GM12878 (cell line): ENCODE measurements around the gene AP1G2. TPM values are rescaled to one million over a fixed set of nuclear protein-coding genes. Genes with fewer than 3 reads are reported as not detected.

Experiments used
- ATAC-seq: fragments of 200-7000 bp; cut with Tn5 transposase; 3 replicates; pipeline ENCODE4 v1.9.1; 2020; ENCODE audit warnings: mild to moderate bottlenecking, moderate library complexity
- BruUV-seq: library from RNA; stranded (reverse); fragments of 400-500 nt; replicated peaks from 2 replicates; lab custom pipeline; 2021; lab: Mats Ljungman, UMichigan
- CTCF ChIA-PET: fragments of 300-600 bp; sonication (Branson Sonifier 250); formaldehyde crosslinking; extraction: SDS; loops from one replicate; lab custom pipeline; 2021; ENCODE audit warnings: inconsistent platforms; lab: Yijun Ruan, JAX
- POLR2A ChIA-PET: fragments of 350-600 bp; formaldehyde crosslinking; extraction: SDS; loops from one replicate; lab custom pipeline; 2021; ENCODE audit warnings: inconsistent platforms; lab: Charles Lee
- RAD21 ChIA-PET: fragments of 300-600 bp; sonication (Branson Sonifier 250); formaldehyde crosslinking; loops from one replicate; lab custom pipeline; 2023; ENCODE audit warnings: antibody characterized with exemption; ENCODE audit not compliant: unreplicated experiment; lab: Charles Lee
- SMC1A ChIA-PET: fragments of 300-600 bp; sonication (Branson Sonifier 250); formaldehyde crosslinking; loops from one replicate; lab custom pipeline; 2023; ENCODE audit not compliant: unreplicated experiment, uncharacterized antibody; lab: Charles Lee
- DNase-seq: peaks from one replicate; pipeline ENCODE4 v3.0.0-alpha.2; 2011; ENCODE audit warnings: low read depth, low spot score
- FAIRE-seq: peaks from 3 replicates; lab custom pipeline; 2011; peaks lifted over from hg19 to GRCh38; lab: Jason Lieb, UNC
- H2AFZ ChIP-seq: 2 replicates; pipeline ENCODE4 v1.6.0; 2011; ENCODE audit warnings: low read depth, low read length, control low read depth; ENCODE audit not compliant: control insufficient read depth
- H3K27ac ChIP-seq: 2 replicates; pipeline ENCODE4 v1.5.1; 2011; ENCODE audit warnings: control low read depth; ENCODE audit not compliant: control insufficient read depth, insufficient read depth
- H3K27me3 ChIP-seq, 2 experiments: replicated peaks in 1 of 2; 2 replicates each; pipeline versions ENCODE4 v1.6.0 to v1.6.1; 2011; ENCODE audit warnings: low read length in 1 of 2; ENCODE audit not compliant: control insufficient read depth in 2 of 2, insufficient read depth in 2 of 2
- H3K36me3 ChIP-seq, 2 experiments: 2 replicates each; pipeline ENCODE4 v1.5.1; 2011; ENCODE audit warnings: low read length in 1 of 2; ENCODE audit not compliant: control insufficient read depth in 2 of 2, insufficient read depth in 2 of 2
- H3K4me1 ChIP-seq: 2 replicates; pipeline ENCODE4 v1.6.1; 2011; ENCODE audit warnings: mild to moderate bottlenecking, low read length, moderate library complexity, mixed read lengths; ENCODE audit not compliant: control insufficient read depth, insufficient read depth
- H3K4me2 ChIP-seq: 2 replicates; pipeline ENCODE4 v1.6.0; 2011; ENCODE audit warnings: control low read depth; ENCODE audit not compliant: control insufficient read depth, insufficient read depth
- H3K4me3 ChIP-seq: fragments of 200-600 bp; sonication (generic); 2 replicates; pipeline ENCODE4 v1.5.1; 2016
- H3K79me2 ChIP-seq: 2 replicates; pipeline ENCODE4 v1.6.0; 2011; ENCODE audit warnings: low read length; ENCODE audit not compliant: control insufficient read depth, insufficient read depth
- H3K9ac ChIP-seq: 2 replicates; pipeline ENCODE4 v1.8.0; 2011; ENCODE audit warnings: low read length, control low read depth, mixed read lengths; ENCODE audit not compliant: control insufficient read depth, insufficient read depth
- H3K9me3 ChIP-seq: replicated peaks from 3 replicates; pipeline ENCODE4 v1.5.1; 2011; ENCODE audit warnings: mild to moderate bottlenecking, low read length; ENCODE audit not compliant: control insufficient read depth, insufficient read depth
- H4K20me1 ChIP-seq: 2 replicates; pipeline ENCODE4 v1.6.0; 2011; ENCODE audit not compliant: control insufficient read depth, insufficient read depth
- CBFB ChIP-seq: IDR thresholded peaks from 2 replicates; pipeline ENCODE4 v1.6.1; 2016; ENCODE audit warnings: antibody characterized with exemption, low read depth
- HDAC2 ChIP-seq: fragments of 200-600 bp; sonication (generic); IDR thresholded peaks from 2 replicates; pipeline ENCODE4 v1.6.1; 2017
- NFIC ChIP-seq: IDR thresholded peaks from 2 replicates; pipeline ENCODE4 v1.6.1; 2012; ENCODE audit warnings: low read depth, mild to moderate bottlenecking, inconsistent platforms, low read length, moderate library complexity
- NFYB ChIP-seq: IDR thresholded peaks from 2 replicates; pipeline ENCODE4 v1.6.1; 2011; ENCODE audit warnings: low read depth, mild to moderate bottlenecking, low read length, improper control_type of control experiment, moderate library complexity; ENCODE audit not compliant: insufficient read depth
- POLR2AphosphoS5 ChIP-seq: IDR thresholded peaks from 2 replicates; pipeline ENCODE4 v1.6.1; 2011; ENCODE audit warnings: mild to moderate bottlenecking, low read length, inconsistent platforms
- RELA ChIP-seq: fragments of 450-650 bp; IDR thresholded peaks from 2 replicates; pipeline ENCODE4 v1.8.0; 2014; ENCODE audit warnings: borderline replicate concordance; ENCODE audit not compliant: partially characterized antibody
- TARDBP ChIP-seq: IDR thresholded peaks from 2 replicates; pipeline ENCODE4 v1.6.1; 2016; ENCODE audit warnings: borderline replicate concordance
- ZNF622 ChIP-seq: fragments of 450-650 bp; IDR thresholded peaks from 2 replicates; pipeline ENCODE4 v1.6.1; 2017; ENCODE audit warnings: mild to moderate bottlenecking, inconsistent platforms
- ZSCAN29 ChIP-seq: fragments of 450-650 bp; IDR thresholded peaks from 2 replicates; pipeline ENCODE4 v1.6.1; 2017; ENCODE audit warnings: mild to moderate bottlenecking, moderate library complexity
- ZZZ3 ChIP-seq: IDR thresholded peaks from 2 replicates; pipeline ENCODE4 v1.6.1; 2011; ENCODE audit warnings: low read depth; ENCODE audit not compliant: control insufficient read depth, insufficient read length
- WGBS: methylation state at CpG from one replicate; pipeline ENCODE4 v1.1.6; 2016; ENCODE audit warnings: low lambda C conversion rate; ENCODE audit not compliant: insufficient replicate concordance, insufficient coverage; ENCODE audit errors: missing lambda C conversion rate; 5-methylcytosine and 5-hydroxymethylcytosine counted together
- in situ Hi-C: fragments of 300-500 bp; cut with MboI; formaldehyde crosslinking; loops from 9 replicates; pipeline ENCODE4 v1.14.3; 2018; ENCODE audit warnings: mixed read lengths
- intact Hi-C: fragments of 100-400 bp; cut with micrococcal nuclease; formaldehyde crosslinking; loops from one replicate; pipeline ENCODE4 v1.14.2; 2022; ENCODE audit not compliant: unreplicated experiment
- polyA plus RNA-seq, 11 experiments: library from polyadenylated mRNA; depleted of rRNA in 4 of 11; unstranded in 6 of 11; stranded (reverse) in 5 of 11; fragments of >200 nt; fragmentation: Nextera tagmentation in 4 of 11; fragmentation: Illumina TruSeq in 1 of 11; extraction: Ambion mirVana in 4 of 11; extraction: Trizol in 1 of 11; gene quantifications; 1 replicate in 1 of 11; 2 replicates in 10 of 11; pipeline versions ENCODE4 v1.2.1 to v1.2.3, GENCODE V29; 2011 to 2016; ENCODE audit warnings: inconsistent platforms in 2 of 11, missing spikeins in 2 of 11, low read depth in 1 of 11
- total RNA-seq, 4 experiments: library from RNA; depleted of rRNA in 3 of 4; stranded (reverse); fragments of >200 nt in 3 of 4; fragmentation: Illumina TruSeq in 1 of 4; extraction: Trizol in 1 of 4; gene quantifications; 2 replicates each; pipeline versions ENCODE4 v1.2.1 to v1.2.3, GENCODE V29; 2013 to 2021
- TF ChIP-seq, protein P1 (sequence below): fragments of 450-650 bp; formaldehyde crosslinking; IDR thresholded peaks from 2 replicates; pipeline ENCODE4 v1.5.0; 2022; ENCODE audit warnings: mild to moderate bottlenecking, missing genetic modification characterization
- TF ChIP-seq, protein P2 (sequence below): IDR thresholded peaks from 2 replicates; pipeline ENCODE4 v1.6.1; 2011; ENCODE audit warnings: low read depth, mild to moderate bottlenecking, low read length, moderate library complexity, borderline replicate concordance; ENCODE audit errors: extremely low read depth
- TF ChIP-seq, protein P3 (sequence below): IDR thresholded peaks from 2 replicates; pipeline ENCODE4 v1.6.1; 2011; ENCODE audit warnings: mild to moderate bottlenecking, low read depth, low read length, moderate library complexity; ENCODE audit not compliant: insufficient replicate concordance

AP1G2 gene
- total and polyA plus RNA-seq, 10 of the 15 experiments (the other 5 are each of a cell fraction or from before 2014, with no cell fraction given) = 41.5 to 146 (median 103) TPM

DNA sequence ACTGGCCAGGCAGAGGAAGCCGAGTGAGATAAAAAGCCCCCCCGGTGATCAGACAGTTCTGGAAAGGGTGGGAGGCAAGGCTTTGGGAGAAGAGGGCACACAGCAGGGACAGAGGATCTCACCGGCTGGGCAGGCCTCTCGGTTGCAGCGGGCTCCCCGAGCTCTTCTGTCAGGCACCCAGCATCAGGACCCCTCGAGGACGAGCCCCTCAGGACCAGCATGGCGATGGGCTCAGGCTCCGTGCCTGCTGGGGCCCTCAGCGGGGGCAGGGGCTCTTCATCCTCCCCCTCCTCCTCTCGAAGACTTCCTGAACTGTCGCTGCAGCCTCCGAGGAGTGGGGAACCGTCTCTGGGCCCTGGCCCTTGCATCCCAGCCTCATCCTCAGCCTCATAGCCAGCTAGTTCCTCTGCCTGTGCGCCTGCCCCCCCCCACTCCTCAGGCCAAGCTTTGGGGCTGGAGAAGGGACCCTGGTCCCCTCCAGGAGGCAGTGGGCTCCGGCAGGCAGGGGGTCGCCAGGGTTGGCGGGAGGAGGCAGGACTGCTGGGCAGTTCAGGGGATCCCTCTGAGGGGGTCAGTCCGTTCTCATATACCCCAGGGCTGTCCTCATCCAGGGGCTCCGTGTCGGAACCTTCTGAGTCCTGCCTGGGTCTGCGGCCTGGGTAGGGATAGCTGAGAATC, 3.4 kb upstream of the AP1G2 start:
- no TSS peak for BruUV-seq
- 69% methylated on average over 23 of the region's 23 CpGs for WGBS
- peaks cover 13% of the 10 kb centered on the region for H3K79me2 ChIP-seq
- no peak for DNase-seq
- ATAC-seq = no peak
- CTCF ChIA-PET = interaction anchor here (1.4 to 1.8 kb wide), 4 partner anchors 10 to 93 kb away, joined by 4 read pairs; no protein-coding TSS in a partner anchor
- no peak overlapping the region for H3K4me3 ChIP-seq
- H3K9ac ChIP-seq = no peak overlapping the region
- in situ Hi-C loops (no loop called here), intact Hi-C loops (no loop called here)
- H3K4me2 ChIP-seq = no peak overlapping the region
- POLR2A ChIA-PET = no interaction called here
- H3K4me1 ChIP-seq = peaks cover 11% of the 10 kb centered on the region
- no peaks in the 10 kb centered on the region for H4K20me1 ChIP-seq
- H3K36me3 ChIP-seq = no peaks in the 10 kb centered on the region
- H3K9me3 ChIP-seq = no peaks in the 10 kb centered on the region
- H2AFZ ChIP-seq = no peak overlapping the region
- RAD21 ChIA-PET = no interaction called here
- SMC1A ChIA-PET = no interaction called here
- no peak for FAIRE-seq
- no peaks in the 10 kb centered on the region; a peak in 1 of 4 replicates for H3K27me3 ChIP-seq
- TF ChIP-seq ZSCAN29 (no peak), NFYB (no peak), TARDBP (no peak), NFIC (no peak), POLR2AphosphoS5 (no peak), ZNF622 (no peak), ZZZ3 (no peak), CBFB (no peak), RELA (no peak), HDAC2 (no peak)
- TF ChIP-seq, protein P1, sequence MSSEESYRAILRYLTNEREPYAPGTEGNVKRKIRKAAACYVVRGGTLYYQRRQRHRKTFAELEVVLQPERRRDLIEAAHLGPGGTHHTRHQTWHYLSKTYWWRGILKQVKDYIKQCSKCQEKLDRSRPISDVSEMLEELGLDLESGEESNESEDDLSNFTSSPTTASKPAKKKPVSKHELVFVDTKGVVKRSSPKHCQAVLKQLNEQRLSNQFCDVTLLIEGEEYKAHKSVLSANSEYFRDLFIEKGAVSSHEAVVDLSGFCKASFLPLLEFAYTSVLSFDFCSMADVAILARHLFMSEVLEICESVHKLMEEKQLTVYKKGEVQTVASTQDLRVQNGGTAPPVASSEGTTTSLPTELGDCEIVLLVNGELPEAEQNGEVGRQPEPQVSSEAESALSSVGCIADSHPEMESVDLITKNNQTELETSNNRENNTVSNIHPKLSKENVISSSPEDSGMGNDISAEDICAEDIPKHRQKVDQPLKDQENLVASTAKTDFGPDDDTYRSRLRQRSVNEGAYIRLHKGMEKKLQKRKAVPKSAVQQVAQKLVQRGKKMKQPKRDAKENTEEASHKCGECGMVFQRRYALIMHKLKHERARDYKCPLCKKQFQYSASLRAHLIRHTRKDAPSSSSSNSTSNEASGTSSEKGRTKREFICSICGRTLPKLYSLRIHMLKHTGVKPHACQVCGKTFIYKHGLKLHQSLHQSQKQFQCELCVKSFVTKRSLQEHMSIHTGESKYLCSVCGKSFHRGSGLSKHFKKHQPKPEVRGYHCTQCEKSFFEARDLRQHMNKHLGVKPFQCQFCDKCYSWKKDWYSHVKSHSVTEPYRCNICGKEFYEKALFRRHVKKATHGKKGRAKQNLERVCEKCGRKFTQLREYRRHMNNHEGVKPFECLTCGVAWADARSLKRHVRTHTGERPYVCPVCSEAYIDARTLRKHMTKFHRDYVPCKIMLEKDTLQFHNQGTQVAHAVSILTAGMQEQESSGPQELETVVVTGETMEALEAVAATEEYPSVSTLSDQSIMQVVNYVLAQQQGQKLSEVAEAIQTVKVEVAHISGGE (CRISPR knock-in tag) = no peak
- TF ChIP-seq, protein P2, sequence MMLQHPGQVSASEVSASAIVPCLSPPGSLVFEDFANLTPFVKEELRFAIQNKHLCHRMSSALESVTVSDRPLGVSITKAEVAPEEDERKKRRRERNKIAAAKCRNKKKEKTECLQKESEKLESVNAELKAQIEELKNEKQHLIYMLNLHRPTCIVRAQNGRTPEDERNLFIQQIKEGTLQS = no peak
- TF ChIP-seq, protein P3, sequence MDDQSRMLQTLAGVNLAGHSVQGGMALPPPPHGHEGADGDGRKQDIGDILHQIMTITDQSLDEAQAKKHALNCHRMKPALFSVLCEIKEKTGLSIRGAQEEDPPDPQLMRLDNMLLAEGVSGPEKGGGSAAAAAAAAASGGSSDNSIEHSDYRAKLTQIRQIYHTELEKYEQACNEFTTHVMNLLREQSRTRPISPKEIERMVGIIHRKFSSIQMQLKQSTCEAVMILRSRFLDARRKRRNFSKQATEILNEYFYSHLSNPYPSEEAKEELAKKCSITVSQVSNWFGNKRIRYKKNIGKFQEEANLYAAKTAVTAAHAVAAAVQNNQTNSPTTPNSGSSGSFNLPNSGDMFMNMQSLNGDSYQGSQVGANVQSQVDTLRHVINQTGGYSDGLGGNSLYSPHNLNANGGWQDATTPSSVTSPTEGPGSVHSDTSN = no peak
- TF ChIP-seq, all 136 proteins: peak for 0
- no peak overlapping the region for H3K27ac ChIP-seq
